Inflammatory macrophage treated with lipopolysaccharide for 1 hour (primary cell): ENCODE data around the gene KRTAP5-11.
"Not testable (repeated sequence)": the region's sequence is repeated elsewhere in the genome, so short reads cannot be mapped to it uniquely, and the experiment has no call there.

ENCODE experiments used
- DNase-seq, 2 donors: peaks; one replicate each; pipeline ENCODE4 v3.0.0-alpha.2; 2020 to 2022

KRTAP5-11 gene

DNA sequence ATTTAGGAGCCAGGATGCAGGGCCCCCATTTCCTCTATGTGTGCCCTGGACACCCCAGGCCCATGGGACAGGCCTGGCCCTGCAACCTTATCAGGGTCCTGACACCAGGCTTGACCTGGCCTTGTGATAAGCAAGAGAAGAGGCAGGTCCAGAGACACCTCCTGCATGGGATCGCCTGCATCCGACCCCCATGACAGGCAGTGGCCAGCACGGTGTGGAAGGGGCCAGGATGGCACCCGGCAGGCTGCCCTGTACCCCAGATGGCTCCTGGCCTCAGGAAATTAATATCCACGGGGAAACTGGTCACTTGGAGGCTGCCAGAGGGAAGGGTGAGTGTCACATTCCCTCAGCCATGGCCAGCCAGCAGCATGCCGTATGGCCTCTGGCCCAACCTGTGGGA lies 27.7 kb downstream of the KRTAP5-11 start:
- DNase-seq: no peak

GRCh38 chr11:71551711-71552110 lies 31.0 kb downstream of the KRTAP5-11 start:
- DNase-seq: peak; percentile 77 to 80

DNA sequence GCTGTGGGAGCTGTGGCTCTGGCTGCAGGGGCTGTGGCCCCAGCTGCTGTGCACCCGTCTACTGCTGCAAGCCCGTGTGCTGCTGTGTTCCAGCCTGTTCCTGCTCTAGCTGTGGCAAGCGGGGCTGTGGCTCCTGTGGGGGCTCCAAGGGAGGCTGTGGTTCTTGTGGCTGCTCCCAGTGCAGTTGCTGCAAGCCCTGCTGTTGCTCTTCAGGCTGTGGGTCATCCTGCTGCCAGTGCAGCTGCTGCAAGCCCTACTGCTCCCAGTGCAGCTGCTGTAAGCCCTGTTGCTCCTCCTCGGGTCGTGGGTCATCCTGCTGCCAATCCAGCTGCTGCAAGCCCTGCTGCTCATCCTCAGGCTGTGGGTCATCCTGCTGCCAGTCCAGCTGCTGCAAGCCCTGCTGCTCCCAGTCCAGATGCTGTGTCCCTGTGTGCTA lies 33.9 kb downstream of the KRTAP5-11 start:
- DNase-seq: no peak

GRCh38 chr11:71548120-71548519 lies 34.6 kb downstream of the KRTAP5-11 start, which contains the start of gene KRTAP5-9:
Gene KRTAP5-9 (plus strand): TSS chr11:71548420. CDS start chr11:71548658, 238 bp downstream.
- DNase-seq: no peak

GRCh38 chr11:71545405-71545966 lies 37.2 kb downstream of the KRTAP5-11 start:
- no peak for DNase-seq

- DNase-seq: no peak
Observed at GRCh38 chr11:71544525-71545214, 38.0 kb downstream of the KRTAP5-11 start.

DNA sequence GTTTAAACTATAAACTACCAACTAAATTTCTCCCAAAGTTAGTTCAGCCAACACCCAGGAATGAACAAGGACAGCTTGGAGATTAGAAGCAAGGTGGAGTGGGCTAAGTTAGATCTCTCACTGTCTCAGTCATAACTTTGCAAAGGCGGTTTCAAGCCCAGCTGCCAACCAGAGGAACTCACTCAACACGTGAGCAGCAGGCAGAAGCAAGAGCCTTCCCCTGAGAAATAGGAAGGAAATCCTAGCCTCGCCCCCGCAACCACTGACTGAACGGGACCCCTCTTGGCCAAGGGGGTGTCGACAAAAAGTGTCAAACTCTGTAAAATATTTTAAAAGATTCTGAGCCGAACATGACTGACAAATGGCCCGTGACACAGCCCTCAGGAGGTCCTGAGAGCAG lies 38.8 kb downstream of the KRTAP5-11 start:
- peak; percentile 62 to 84 for DNase-seq

- peak; percentile 56 to 92 for DNase-seq
Observed at GRCh38 chr11:71542879-71543777, 39.5 kb downstream of the KRTAP5-11 start.

GRCh38 chr11:71542382-71542781 lies 40.3 kb downstream of the KRTAP5-11 start:
- DNase-seq: no peak

DNA sequence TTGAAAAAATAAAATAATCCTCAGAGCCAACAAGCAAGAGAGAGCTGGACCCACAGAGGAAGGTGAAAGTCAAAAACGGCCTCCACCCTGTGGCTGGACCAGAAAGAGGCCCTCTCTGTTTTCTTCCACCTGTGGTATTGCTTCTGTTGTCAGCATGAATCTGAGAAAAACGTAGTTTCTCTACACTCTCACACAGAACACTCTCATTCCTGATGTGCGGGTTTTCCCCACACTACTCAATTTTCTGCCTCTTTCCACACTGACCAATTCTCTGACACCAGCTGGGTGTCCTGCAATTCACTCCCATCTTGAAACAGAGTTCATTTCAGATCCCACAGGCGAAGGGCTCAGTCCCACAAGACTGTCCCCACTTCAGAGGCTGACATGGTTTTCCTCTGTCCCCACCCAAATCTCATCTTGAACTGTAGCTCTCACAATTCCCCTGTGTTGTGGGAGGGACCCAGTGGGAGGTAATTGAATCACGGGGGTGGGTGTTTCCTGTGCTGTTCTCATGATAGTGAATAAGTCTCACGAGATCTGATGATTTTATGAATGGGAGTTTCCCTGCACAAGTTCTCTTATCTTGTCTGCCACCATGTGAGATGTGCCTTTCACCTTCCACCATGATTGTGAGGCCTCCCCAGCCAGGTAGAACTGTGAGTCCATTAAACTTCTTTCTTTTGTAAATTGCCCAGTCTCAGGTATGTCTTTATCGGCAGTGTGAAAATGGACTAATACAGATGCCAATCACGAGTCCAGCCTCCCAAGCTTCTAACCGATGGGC lies 42.0 kb downstream of the KRTAP5-11 start:
- peak; percentile 9 to 21 for DNase-seq

GRCh38 chr11:71539971-71540370 lies 42.7 kb downstream of the KRTAP5-11 start:
- DNase-seq: not testable (repeated sequence)

DNA sequence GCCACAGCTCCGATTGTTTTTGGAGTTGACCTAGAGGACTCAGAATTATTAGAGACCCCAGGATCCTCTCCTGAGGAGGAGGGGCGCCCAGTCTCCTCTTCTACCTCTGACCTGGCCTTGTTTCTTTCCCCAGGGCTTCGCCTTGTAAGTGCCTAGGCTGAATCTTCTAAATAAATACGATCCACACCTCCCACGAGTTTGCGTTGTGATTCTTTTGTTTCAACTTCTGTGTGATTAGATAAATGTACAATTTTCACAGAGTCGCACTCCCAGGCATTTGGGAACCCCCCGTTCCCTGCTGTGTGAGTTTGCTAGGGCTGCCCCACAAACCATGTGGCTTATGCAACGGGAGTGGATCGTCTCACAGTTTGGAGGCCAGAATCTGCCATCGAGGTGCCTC lies 43.7 kb downstream of the KRTAP5-11 start:
- DNase-seq: no peak

- no peak for DNase-seq
Observed at GRCh38 chr11:71538666-71538990, 44.0 kb downstream of the KRTAP5-11 start.

GRCh38 chr11:71537977-71538665 lies 44.6 kb downstream of the KRTAP5-11 start, which contains the start of gene KRTAP5-8:
Gene KRTAP5-8 (plus strand): TSS chr11:71538025. CDS start chr11:71538056, 31 bp downstream.
- not testable (repeated sequence) for DNase-seq

DNA sequence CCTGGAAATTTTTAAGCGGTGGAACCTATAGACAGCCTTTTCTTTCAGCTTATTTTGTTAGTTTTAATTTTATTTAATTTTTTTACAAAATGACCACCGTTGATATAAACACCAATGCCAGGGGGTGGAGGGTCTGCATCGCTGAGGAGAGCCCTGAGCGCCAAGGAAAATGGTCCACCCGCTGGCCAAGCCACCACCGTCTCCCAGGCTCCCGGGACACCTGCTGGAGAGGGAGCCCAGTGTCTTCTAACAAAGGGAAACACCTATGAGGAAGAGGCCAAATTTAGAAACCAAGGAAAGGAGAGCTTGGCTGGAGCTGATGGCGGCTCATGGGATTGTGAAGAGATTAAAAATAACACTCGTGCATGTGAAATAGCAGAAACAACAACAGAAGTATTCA lies 45.1 kb downstream of the KRTAP5-11 start:
- no peak for DNase-seq

DNA sequence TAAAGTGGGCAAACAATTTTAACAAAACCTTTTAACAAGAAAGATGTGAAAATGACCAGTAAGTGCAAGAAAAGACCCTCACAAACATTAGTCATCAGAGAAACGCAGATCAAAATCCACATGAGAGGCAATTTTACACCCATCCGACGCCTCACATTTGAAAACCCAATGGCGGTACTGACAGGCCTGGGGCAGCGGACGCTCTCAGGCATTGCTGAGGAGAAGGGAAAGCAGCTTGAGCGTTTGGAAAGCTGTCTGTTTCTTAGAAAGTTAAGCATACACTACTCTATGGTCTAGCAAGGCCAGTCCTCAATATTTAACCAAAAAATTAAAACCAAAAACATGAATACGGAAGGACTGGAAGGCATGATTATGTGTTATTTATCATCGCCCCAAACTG lies 46.9 kb downstream of the KRTAP5-11 start:
- no peak for DNase-seq

DNA sequence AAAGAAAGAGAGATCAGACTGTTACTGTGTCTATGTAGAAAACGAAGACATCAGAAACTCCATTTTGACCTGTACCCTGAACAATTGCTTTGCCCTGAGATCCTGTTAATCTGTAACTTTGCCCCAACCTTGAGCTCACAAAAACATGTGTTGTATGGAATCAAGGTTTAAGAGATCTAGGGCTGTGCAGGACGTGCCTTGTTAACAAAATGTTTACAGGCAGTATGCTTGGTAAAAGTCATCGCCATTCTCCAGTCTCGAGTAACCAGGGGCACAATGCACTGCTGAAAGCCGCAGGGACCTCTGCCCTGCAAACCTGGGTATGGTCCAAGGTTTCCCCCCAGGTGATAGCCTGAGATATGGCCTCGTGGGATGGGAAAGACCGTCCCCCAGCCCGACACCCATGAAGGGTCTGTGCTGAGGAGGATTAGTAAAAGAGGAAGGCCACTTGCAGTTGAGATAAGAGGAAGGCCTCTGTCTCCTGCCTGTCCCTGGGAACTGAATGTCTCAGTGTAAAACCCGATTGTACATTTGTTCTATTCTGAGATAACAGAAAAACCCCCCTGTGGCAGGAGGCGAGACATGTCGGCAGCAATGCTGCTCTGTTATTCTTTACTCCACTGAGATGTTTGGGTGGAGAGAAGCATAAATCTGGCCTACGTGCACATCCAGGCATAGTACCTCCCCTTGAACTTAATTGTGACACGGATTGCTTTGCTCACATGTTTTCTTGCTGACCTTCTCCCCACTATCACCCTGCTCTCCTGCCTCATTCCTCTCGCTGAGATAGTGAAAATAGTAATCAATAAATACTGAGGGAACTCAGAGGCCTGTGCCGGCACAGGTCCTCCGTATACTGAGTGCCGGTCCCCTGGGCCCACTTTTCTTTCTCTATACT lies 47.7 kb downstream of the KRTAP5-11 start:
- DNase-seq: peak in 1 of 2 donors; percentile 9

- DNase-seq: peak; percentile 88 to 90
Observed at GRCh38 chr11:71532036-71532610, 50.6 kb downstream of the KRTAP5-11 start.
